GM12892 (cell line): Measurements from ENCODE around the gene AKAP13.

Experiments
- POLR2A ChIP-seq: IDR thresholded peaks from 2 replicates; pipeline ENCODE4 v1.6.1; 2011; ENCODE audit warnings: low read depth, low read length, control low read depth
- POLR2AphosphoS5 ChIP-seq: IDR thresholded peaks from 2 replicates; pipeline ENCODE4 v1.6.1; 2011; ENCODE audit warnings: low read depth, low read length, control low read depth

DNA sequence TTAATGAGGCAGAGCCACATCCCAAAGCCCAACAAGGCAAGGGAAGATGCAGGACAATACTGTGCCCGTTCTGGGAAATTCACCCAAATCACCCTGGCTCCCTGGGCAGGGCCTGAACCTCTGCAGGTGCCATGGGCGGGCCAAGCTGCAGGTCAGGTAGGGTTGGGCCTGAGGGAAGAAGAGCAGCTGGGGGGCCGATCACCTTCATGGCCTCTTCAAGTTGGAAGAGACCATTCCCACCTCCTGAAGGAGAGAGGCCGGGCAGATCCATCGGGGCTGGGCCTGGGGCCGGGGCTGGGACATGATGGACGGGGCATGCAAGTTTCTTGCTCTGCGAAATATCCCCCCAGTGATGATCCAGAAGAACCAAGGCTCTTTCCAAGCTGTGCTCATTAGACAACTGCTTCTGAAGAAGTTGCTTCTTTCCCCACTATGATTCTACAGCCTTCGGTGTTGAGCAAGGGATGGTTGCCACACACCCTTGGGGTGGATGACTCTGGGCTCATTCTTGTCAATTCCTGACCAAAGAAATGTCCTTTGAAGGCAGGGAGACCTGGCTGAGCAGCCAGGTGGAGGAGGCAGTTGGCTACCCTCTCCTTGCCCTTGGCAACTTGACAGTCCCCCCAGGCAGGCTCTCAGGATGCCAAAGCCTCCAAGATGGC, 376.1 kb downstream of the AKAP13 start:
- TF ChIP-seq POLR2AphosphoS5 (no peak), POLR2A (no peak)
